ENCODE data around the gene ACP7.

ACP7 gene

GRCh38 chr19:39109641-39110040, 25.5 kb downstream of the ACP7 start:
- Histone ChIP-seq H3K4me1 (ENCODE audit: insufficient read depth, low read length, severe bottlenecking) (no peaks in the 10 kb centered on the region), H3K9me2 (ENCODE audit: low read depth, low read length) (no peaks in the 10 kb centered on the region), H4K20me1 (ENCODE audit: insufficient read depth, low read length) (no peaks in the 10 kb centered on the region), H3F3A (ENCODE audit: insufficient read depth, low read length) (no peaks in the 10 kb centered on the region), H3K9me3 (ENCODE audit: low read length) (no peaks in the 10 kb centered on the region), H3K79me2 (ENCODE audit: insufficient read depth, low read length) (no peaks in the 10 kb centered on the region), H2AFZ (ENCODE audit: low read length) (no peak overlapping the region), H3K4me3 (ENCODE audit: low read depth, low read length, poor library complexity, severe bottlenecking) (no peak overlapping the region), H3K9ac (ENCODE audit: low read length) (no peak overlapping the region), H3K36me3 (ENCODE audit: insufficient read depth, low read length) (no peaks in the 10 kb centered on the region), H3K27me3 (ENCODE audit: insufficient read depth, low read length) (no peaks in the 10 kb centered on the region), H3K27ac (ENCODE audit: low read depth, low read length, poor library complexity, severe bottlenecking) (no peak overlapping the region), H3K4me2 (ENCODE audit: low read length) (no peak overlapping the region)
- TF ChIP-seq EZH2 (IDR thresholded peaks at IDR 0.05; ENCODE audit: borderline replicate concordance, low read length) (no peak), CTCF (IDR thresholded peaks at IDR 0.05; ENCODE audit: low read length) (no peak)

- no peak overlapping the region for H3K4me2 ChIP-seq (ENCODE audit: low read length)
- no peaks in the 10 kb centered on the region for H3F3A ChIP-seq (ENCODE audit: insufficient read depth, low read length)
- no peak overlapping the region for H3K27ac ChIP-seq (ENCODE audit: low read depth, low read length, poor library complexity, severe bottlenecking)
- H4K20me1 ChIP-seq (ENCODE audit: insufficient read depth, low read length) = no peaks in the 10 kb centered on the region
- H3K9me3 ChIP-seq (ENCODE audit: low read length) = no peaks in the 10 kb centered on the region
- H3K4me1 ChIP-seq (ENCODE audit: insufficient read depth, low read length, severe bottlenecking) = no peaks in the 10 kb centered on the region
- no peaks in the 10 kb centered on the region for H3K79me2 ChIP-seq (ENCODE audit: insufficient read depth, low read length)
- no peak overlapping the region for H3K4me3 ChIP-seq (ENCODE audit: low read depth, low read length, poor library complexity, severe bottlenecking)
- H3K27me3 ChIP-seq (ENCODE audit: insufficient read depth, low read length) = no peaks in the 10 kb centered on the region
- no peaks in the 10 kb centered on the region for H3K9me2 ChIP-seq (ENCODE audit: low read depth, low read length)
- no peak overlapping the region for H2AFZ ChIP-seq (ENCODE audit: low read length)
- no peaks in the 10 kb centered on the region for H3K36me3 ChIP-seq (ENCODE audit: insufficient read depth, low read length)
- TF ChIP-seq CTCF (IDR thresholded peaks at IDR 0.05; ENCODE audit: low read length) (peak; percentile 79), EZH2 (IDR thresholded peaks at IDR 0.05; ENCODE audit: borderline replicate concordance, low read length) (no peak)
- no peak overlapping the region for H3K9ac ChIP-seq (ENCODE audit: low read length)
These were observed 26.2 kb downstream of the ACP7 start for GRCh38 chr19:39110263-39110967.

- Histone ChIP-seq H3K9me3 (ENCODE audit: low read length) (no peaks in the 10 kb centered on the region), H3K4me1 (ENCODE audit: insufficient read depth, low read length, severe bottlenecking) (no peaks in the 10 kb centered on the region), H3K4me2 (ENCODE audit: low read length) (no peak overlapping the region), H3K79me2 (ENCODE audit: insufficient read depth, low read length) (no peaks in the 10 kb centered on the region), H3K36me3 (ENCODE audit: insufficient read depth, low read length) (no peaks in the 10 kb centered on the region), H4K20me1 (ENCODE audit: insufficient read depth, low read length) (no peaks in the 10 kb centered on the region), H3K27ac (ENCODE audit: low read depth, low read length, poor library complexity, severe bottlenecking) (no peak overlapping the region), H3K9ac (ENCODE audit: low read length) (no peak overlapping the region), H3K9me2 (ENCODE audit: low read depth, low read length) (no peaks in the 10 kb centered on the region), H3K4me3 (ENCODE audit: low read depth, low read length, poor library complexity, severe bottlenecking) (no peak overlapping the region), H2AFZ (ENCODE audit: low read length) (no peak overlapping the region), H3K27me3 (ENCODE audit: insufficient read depth, low read length) (no peaks in the 10 kb centered on the region), H3F3A (ENCODE audit: insufficient read depth, low read length) (no peaks in the 10 kb centered on the region)
- TF ChIP-seq CTCF (IDR thresholded peaks at IDR 0.05; ENCODE audit: low read length) (no peak), EZH2 (IDR thresholded peaks at IDR 0.05; ENCODE audit: borderline replicate concordance, low read length) (no peak)
These were observed 27.5 kb downstream of the ACP7 start for GRCh38 chr19:39111593-39112199.

Data from OCI-LY1 (cell line).